Measurements from ENCODE around the gene ABHD17B.

The ABHD17B gene

DNA sequence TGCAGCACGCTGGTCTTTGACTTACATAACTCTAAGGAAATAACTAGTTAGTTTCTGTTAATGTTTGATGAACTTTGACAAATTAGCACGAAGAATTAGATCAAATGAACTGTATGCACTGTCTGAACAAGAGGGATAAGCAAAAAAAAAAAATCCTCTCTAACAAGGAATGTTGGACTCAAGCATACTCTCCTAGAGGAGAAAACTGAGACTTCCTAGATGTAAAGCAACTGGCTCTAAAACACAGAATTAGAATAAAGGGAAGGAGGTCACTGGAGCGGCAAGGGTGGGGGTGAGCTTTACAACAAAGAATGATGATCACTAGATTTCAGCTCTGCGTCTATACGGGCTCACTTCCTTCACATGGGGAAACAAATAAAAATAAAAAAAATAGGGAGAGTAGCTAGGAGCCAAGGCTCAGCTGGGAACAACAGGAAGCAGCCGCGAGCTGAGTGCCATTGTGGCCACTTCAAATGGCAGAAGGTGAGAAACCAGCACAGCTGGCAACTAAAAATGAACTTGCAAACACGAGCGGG is 94.0 kb downstream of the ABHD17B start:
- DNase-seq: peak; percentile 51

All from NCI-H2171 treated with DMSO at 0.1 percent for 48 hours (cell line).